Measurements from ENCODE around the gene RAB3D. TPM values are rescaled to one million over a fixed set of nuclear protein-coding genes. Genes with fewer than 3 reads are reported as not detected.
"Not testable (repeated sequence)": the region's sequence is repeated elsewhere in the genome, so short reads cannot be mapped to it uniquely, and the experiment has no call there.

Gene RAB3D
- total RNA-seq, 2 experiments from 2014 or later, result 3.6 to 5.1 TPM

GRCh38 chr19:11323601-11324078, 15.8 kb downstream of the RAB3D start:
- Mint-ChIP-seq H3K4me3 (peak overlapping the region; percentile 60), H3K36me3 (no peaks in the 10 kb centered on the region), H3K27ac (peak overlapping the region; percentile 92), H3K9me3 (ENCODE audit: low read depth) (no peaks in the 10 kb centered on the region), H3K4me1 (peaks cover 30% of the 10 kb centered on the region), H3K27me3 (peaks cover 7% of the 10 kb centered on the region)
- DNase-seq (no peak), ATAC-seq (no peak)
- CTCF ChIA-PET, result interaction anchor here (1.2 to 5.2 kb wide), 4 partner anchors 16 to 58 kb away, joined by 3 to 28 read pairs (median 8); partner anchors contain the start of gene RAB3D

- CTCF ChIA-PET, result interaction anchor here (0.7 to 5.2 kb wide), 7 partner anchors 10 to 79 kb away, joined by 3 to 28 read pairs (median 4); partner anchors contain the start of gene RAB3D
- DNase-seq, result no peak
- H3K27me3 Mint-ChIP-seq, result peaks cover 11% of the 10 kb centered on the region
- H3K27ac Mint-ChIP-seq, result no peak overlapping the region
- ATAC-seq, result no peak
- no peaks in the 10 kb centered on the region for H3K36me3 Mint-ChIP-seq
- H3K4me3 Mint-ChIP-seq, result no peak overlapping the region
- no peaks in the 10 kb centered on the region for H3K9me3 Mint-ChIP-seq (ENCODE audit: low read depth)
- H3K4me1 Mint-ChIP-seq, result peaks cover 33% of the 10 kb centered on the region
These were observed 17.0 kb downstream of the RAB3D start for GRCh38 chr19:11322269-11323024.

- no peaks in the 10 kb centered on the region for H3K9me3 Mint-ChIP-seq (ENCODE audit: low read depth)
- no peak overlapping the region for H3K27ac Mint-ChIP-seq
- no peak for ATAC-seq
- H3K4me1 Mint-ChIP-seq, result peaks cover 33% of the 10 kb centered on the region
- no peaks in the 10 kb centered on the region for H3K36me3 Mint-ChIP-seq
- no peak for DNase-seq
- H3K27me3 Mint-ChIP-seq, result peaks cover 15% of the 10 kb centered on the region
- CTCF ChIA-PET, result interaction anchor here (0.7 to 1.6 kb wide), 5 partner anchors 9 to 29 kb away, joined by 3 to 5 read pairs (median 4); partner anchors contain the start of gene RAB3D
- H3K4me3 Mint-ChIP-seq, result no peak overlapping the region
These were observed 18.0 kb downstream of the RAB3D start for GRCh38 chr19:11321191-11322126.

GRCh38 chr19:11320278-11320995, 19.0 kb downstream of the RAB3D start:
- DNase-seq; H3K4me3 Mint-ChIP-seq; H3K27ac Mint-ChIP-seq; H3K9me3 Mint-ChIP-seq (ENCODE audit: low read depth); H3K36me3 Mint-ChIP-seq; CTCF ChIA-PET; ATAC-seq: not testable (repeated sequence)
- peaks cover 15% of the 10 kb centered on the region for H3K27me3 Mint-ChIP-seq
- peaks cover 33% of the 10 kb centered on the region for H3K4me1 Mint-ChIP-seq

- peaks cover 12% of the 10 kb centered on the region for H3K27me3 Mint-ChIP-seq
- H3K9me3 Mint-ChIP-seq (ENCODE audit: low read depth), result no peaks in the 10 kb centered on the region
- no peak overlapping the region for H3K27ac Mint-ChIP-seq
- H3K4me3 Mint-ChIP-seq, result no peak overlapping the region
- no peak for ATAC-seq
- no peaks in the 10 kb centered on the region for H3K4me1 Mint-ChIP-seq
- no peaks in the 10 kb centered on the region for H3K36me3 Mint-ChIP-seq
- CTCF ChIA-PET, result interaction anchor here (1.1 kb wide), 1 partner anchor 18 kb away, joined by 3 read pairs; no protein-coding TSS in a partner anchor
- no peak for DNase-seq
These were observed 33.1 kb downstream of the RAB3D start for GRCh38 chr19:11306337-11306736.

- CTCF ChIA-PET, result no interaction called here
- Mint-ChIP-seq H3K4me3 (no peak overlapping the region), H3K27me3 (peaks cover 12% of the 10 kb centered on the region), H3K9me3 (ENCODE audit: low read depth) (no peaks in the 10 kb centered on the region), H3K4me1 (no peaks in the 10 kb centered on the region), H3K27ac (no peak overlapping the region), H3K36me3 (no peaks in the 10 kb centered on the region)
- no peak for DNase-seq
- no peak for ATAC-seq
These were observed 34.5 kb downstream of the RAB3D start for GRCh38 chr19:11304936-11305335.

GRCh38 chr19:11300811-11301120, 38.7 kb downstream of the RAB3D start:
- ATAC-seq (no peak), DNase-seq (no peak)
- Mint-ChIP-seq H3K9me3 (ENCODE audit: low read depth) (no peaks in the 10 kb centered on the region), H3K27ac (no peak overlapping the region), H3K36me3 (no peaks in the 10 kb centered on the region), H3K4me3 (no peak overlapping the region), H3K27me3 (peaks cover 18% of the 10 kb centered on the region), H3K4me1 (no peaks in the 10 kb centered on the region)
- CTCF ChIA-PET, result no interaction called here

GRCh38 chr19:11299946-11300810, 39.3 kb downstream of the RAB3D start:
- Mint-ChIP-seq H3K27me3 (peaks cover 20% of the 10 kb centered on the region), H3K4me1 (no peaks in the 10 kb centered on the region), H3K36me3 (no peaks in the 10 kb centered on the region), H3K27ac (no peak overlapping the region), H3K4me3 (no peak overlapping the region), H3K9me3 (ENCODE audit: low read depth) (no peaks in the 10 kb centered on the region)
- DNase-seq, result no peak
- no peak for ATAC-seq
- CTCF ChIA-PET, result no interaction called here

- H3K9me3 Mint-ChIP-seq (ENCODE audit: low read depth), result no peaks in the 10 kb centered on the region
- H3K27me3 Mint-ChIP-seq, result peaks cover 42% of the 10 kb centered on the region
- no peak overlapping the region for H3K4me3 Mint-ChIP-seq
- H3K36me3 Mint-ChIP-seq, result no peaks in the 10 kb centered on the region
- H3K4me1 Mint-ChIP-seq, result peaks cover 5% of the 10 kb centered on the region
- ATAC-seq (no peak), DNase-seq (no peak)
- H3K27ac Mint-ChIP-seq, result no peak overlapping the region
- CTCF ChIA-PET, result interaction anchor here (0.5 to 1.6 kb wide), 5 partner anchors 16 to 412 kb away, joined by 3 to 7 read pairs (median 4); partner anchors contain the start of gene SWSAP1
These were observed 43.2 kb downstream of the RAB3D start for GRCh38 chr19:11296264-11296663.

- H3K27me3 Mint-ChIP-seq, result peaks cover 45% of the 10 kb centered on the region
- CTCF ChIA-PET, result interaction anchor here (0.5 to 2.2 kb wide), 7 partner anchors 16 to 411 kb away, joined by 3 to 15 read pairs (median 4); partner anchors contain the start of gene SWSAP1
- H3K9me3 Mint-ChIP-seq (ENCODE audit: low read depth), result no peaks in the 10 kb centered on the region
- H3K4me3 Mint-ChIP-seq, result no peak within 1 kb of the TSS
- no peak within 1 kb of the TSS for H3K27ac Mint-ChIP-seq
- H3K36me3 Mint-ChIP-seq, result no peaks in the 10 kb centered on the region
- H3K4me1 Mint-ChIP-seq, result peaks cover 5% of the 10 kb centered on the region
- DNase-seq, result no peak
- no peak for ATAC-seq
These were observed 43.7 kb downstream of the RAB3D start, which contains the start of gene TSPAN16 for GRCh38 chr19:11295665-11296245. TSS of gene TSPAN16 (plus strand) at chr19:11296160. CDS start at chr19:11296298, 138 bp downstream.

- Mint-ChIP-seq H3K36me3 (no peaks in the 10 kb centered on the region), H3K9me3 (ENCODE audit: low read depth) (no peaks in the 10 kb centered on the region), H3K4me1 (peaks cover 5% of the 10 kb centered on the region), H3K27ac (no peak overlapping the region), H3K27me3 (peaks cover 50% of the 10 kb centered on the region), H3K4me3 (no peak overlapping the region)
- no peak for DNase-seq
- no peak for ATAC-seq
- CTCF ChIA-PET, result interaction anchor here (0.6 to 2.2 kb wide), 4 partner anchors 15 to 144 kb away, joined by 4 to 15 read pairs (median 6); partner anchors contain the start of gene SWSAP1
These were observed 44.3 kb downstream of the RAB3D start for GRCh38 chr19:11295180-11295579.

Measured in activated CD8-positive, alpha-beta memory T cell treated with anti-CD3 and anti-CD28 coated beads, Interleukin-2, amount 10 ng/mL, durations not matched to agents 7 days and 5 days (primary cell).